Tibial nerve (tissue), 4 donors: ENCODE results near the gene TMC6. TPM values are rescaled to one million over a fixed set of nuclear protein-coding genes. Genes with fewer than 3 reads are reported as not detected.

ENCODE experiments used
- DNase-seq, 2 donors: peaks; one replicate each; pipeline ENCODE4 v3.0.0-alpha.2; 2019; ENCODE audit warnings: low spot score in 2 of 2
- H3K27ac ChIP-seq, 4 donors: fragments of 200-600 bp; sonication (generic) in 3 of 4; one replicate each; pipeline ENCODE4 v1.5.1; 2017 to 2019; ENCODE audit warnings: mild to moderate bottlenecking in 1 of 4
- H3K27me3 ChIP-seq, 2 donors: fragments of 200-600 bp; sonication (generic) in 1 of 2; one replicate each; pipeline versions ENCODE4 v1.5.1 to v1.6.0; 2017 to 2019
- H3K36me3 ChIP-seq, 3 donors: fragments of 200-600 bp; sonication (generic); one replicate each; pipeline ENCODE4 v1.5.1; 2018 to 2019
- H3K4me1 ChIP-seq, 4 donors: fragments of 200-600 bp; sonication (generic) in 3 of 4; one replicate each; pipeline ENCODE4 v1.5.1; 2017 to 2019
- H3K4me3 ChIP-seq, 4 donors: fragments of 200-600 bp; sonication (generic) in 3 of 4; one replicate each; pipeline ENCODE4 v1.5.1; 2017 to 2019; ENCODE audit warnings: mild to moderate bottlenecking in 1 of 4, moderate library complexity in 1 of 4
- H3K9me3 ChIP-seq, 4 donors: fragments of 200-600 bp; sonication (generic) in 3 of 4; one replicate each; pipeline ENCODE4 v1.5.1; 2017 to 2019
- CTCF ChIP-seq, 5 experiments: fragments of 200-600 bp in 3 of 5; fragments of 450-650 bp in 2 of 5; sonication (generic) in 3 of 5; IDR thresholded peaks; one replicate each; pipeline ENCODE4 v1.5.1; 2016 to 2019; ENCODE audit warnings: antibody characterized with exemption in 5 of 5, mild to moderate bottlenecking in 3 of 5, moderate library complexity in 2 of 5
- EP300 ChIP-seq, 2 donors: sonication (generic); formaldehyde crosslinking; IDR thresholded peaks; one replicate each; pipeline ENCODE4 v1.6.1; 2017; ENCODE audit warnings: antibody characterized with exemption in 2 of 2, mild to moderate bottlenecking in 1 of 2
- POLR2A ChIP-seq, 2 donors: fragments of 450-650 bp; IDR thresholded peaks; one replicate each; pipeline ENCODE4 v1.6.1; 2017; ENCODE audit warnings: antibody characterized with exemption in 2 of 2, mild to moderate bottlenecking in 2 of 2, moderate library complexity in 2 of 2
- WGBS, 2 donors: methylation state at CpG; one replicate each; pipeline ENCODE4 v1.1.5; 2018; 5-methylcytosine and 5-hydroxymethylcytosine counted together
- total RNA-seq, 4 donors: library from RNA; depleted of rRNA; stranded (reverse); fragments of >200 nt; gene quantifications; one replicate each; pipeline ENCODE4 v1.1.0, GENCODE V29; 2016

Gene TMC6
- total RNA-seq, 4 donors from 2014 or later, result 43.3 to 94.5 (median 52.2) TPM

GRCh38 chr17:78132767-78133178 is 4.2 kb upstream of the TMC6 start:
- peaks cover 0 to 52% (median 30%) of the 10 kb centered on the region in 4 donors for H3K4me1 ChIP-seq
- H3K4me3 ChIP-seq, result no peak overlapping the region
- H3K9me3 ChIP-seq, result no peaks in the 10 kb centered on the region
- no peak for DNase-seq
- peak overlapping the region in 1 of 4 donors; percentile 78 for H3K27ac ChIP-seq
- H3K36me3 ChIP-seq, result no peaks in the 10 kb centered on the region
- H3K27me3 ChIP-seq, result no peaks in the 10 kb centered on the region
- 85 to 95% methylated on average over 6 to 9 of the region's 9 CpGs for WGBS, 2 donors
- TF ChIP-seq EP300 (IDR thresholded peaks at IDR 0.05) (no peak), POLR2A (IDR thresholded peaks at IDR 0.05) (no peak), CTCF (IDR thresholded peaks at IDR 0.05) (no peak)

- peak overlapping the region in 3 of 4 donors; percentile 33 to 92 (median 78) for H3K27ac ChIP-seq
These were observed 3.6 kb upstream of the TMC6 start for GRCh38 chr17:78132084-78132676.

GRCh38 chr17:78131172-78132083 is 2.9 kb upstream of the TMC6 start:
- Histone ChIP-seq H3K36me3 (no peaks in the 10 kb centered on the region), H3K27ac (peak overlapping the region in 3 of 4 donors; percentile 33 to 92 (median 78)), H3K4me1 (peaks cover 0 to 65% (median 41%) of the 10 kb centered on the region in 4 donors), H3K27me3 (no peaks in the 10 kb centered on the region), H3K9me3 (no peaks in the 10 kb centered on the region), H3K4me3 (peak overlapping the region in 2 of 4 donors; percentile 42 to 50)
- no peak for TF ChIP-seq CTCF (IDR thresholded peaks at IDR 0.05)
- WGBS, 2 donors, result 39 to 61% methylated on average over 21 to 57 of the region's 74 CpGs
- no peak for DNase-seq

More at GRCh38 chr17:78132084-78132676, 3.6 kb upstream of the TMC6 start:
- TF ChIP-seq POLR2A (IDR thresholded peaks at IDR 0.05), result no peak
- TF ChIP-seq EP300 (IDR thresholded peaks at IDR 0.05), result no peak
- TF ChIP-seq CTCF (IDR thresholded peaks at IDR 0.05), result no peak
- peaks cover 0 to 58% (median 34%) of the 10 kb centered on the region in 4 donors for H3K4me1 ChIP-seq
- H3K4me3 ChIP-seq, result peak overlapping the region in 2 of 4 donors; percentile 42 to 50
- DNase-seq, result no peak
- H3K36me3 ChIP-seq, result no peaks in the 10 kb centered on the region
- WGBS, 2 donors, result 36 to 44% methylated on average over 18 to 27 of the region's 38 CpGs
- H3K9me3 ChIP-seq, result no peaks in the 10 kb centered on the region
- H3K27me3 ChIP-seq, result no peaks in the 10 kb centered on the region

GRCh38 chr17:78130437-78131101 is 2.0 kb upstream of the TMC6 start, which contains the start of gene TMC8:
TMC8 (plus strand) TSS chr17:78130771; CDS start chr17:78131589, 818 bp downstream.
- TF ChIP-seq EP300 (IDR thresholded peaks at IDR 0.05) (peak in 1 of 2 donors; percentile 43), CTCF (IDR thresholded peaks at IDR 0.05) (no peak), POLR2A (IDR thresholded peaks at IDR 0.05) (peak in 1 of 2 donors; percentile 24)
- 58 to 69% methylated on average over 9 to 10 of the region's 10 CpGs for WGBS, 2 donors
- no peaks in the 10 kb centered on the region for H3K36me3 ChIP-seq
- peak within 1 kb of the TSS in 2 of 4 donors; percentile 42 to 50 for H3K4me3 ChIP-seq
- peaks cover 0 to 74% (median 49%) of the 10 kb centered on the region in 4 donors for H3K4me1 ChIP-seq
- H3K9me3 ChIP-seq, result no peaks in the 10 kb centered on the region
- peak in 1 of 2 donors; percentile 39 for DNase-seq
- H3K27ac ChIP-seq, result peak within 1 kb of the TSS in 3 of 4 donors; percentile 91 to 93 (median 92)
- H3K27me3 ChIP-seq, result no peaks in the 10 kb centered on the region
